ENCODE measurements around the gene CLEC16A.
A peak's percentile ranks its signal among the peaks of the same experiment; 100 is the strongest.

- TF ChIP-seq POLR2A (IDR thresholded peaks at IDR 0.05) (no peak), CTCF (IDR thresholded peaks at IDR 0.05 in 4 of 5, conservative IDR thresholded peaks at IDR 0.05 in 1 of 5) (peak in 4 of 5 experiments; percentile 33 to 38 (median 36))
Observed at GRCh38 chr16:11218604-11218962, 274.2 kb downstream of the CLEC16A start.
